Measurements from ENCODE around the gene TPPP.
"Not testable (repeated sequence)": the region's sequence is repeated elsewhere in the genome, so short reads cannot be mapped to it uniquely, and the experiment has no call there.

TPPP gene

DNA sequence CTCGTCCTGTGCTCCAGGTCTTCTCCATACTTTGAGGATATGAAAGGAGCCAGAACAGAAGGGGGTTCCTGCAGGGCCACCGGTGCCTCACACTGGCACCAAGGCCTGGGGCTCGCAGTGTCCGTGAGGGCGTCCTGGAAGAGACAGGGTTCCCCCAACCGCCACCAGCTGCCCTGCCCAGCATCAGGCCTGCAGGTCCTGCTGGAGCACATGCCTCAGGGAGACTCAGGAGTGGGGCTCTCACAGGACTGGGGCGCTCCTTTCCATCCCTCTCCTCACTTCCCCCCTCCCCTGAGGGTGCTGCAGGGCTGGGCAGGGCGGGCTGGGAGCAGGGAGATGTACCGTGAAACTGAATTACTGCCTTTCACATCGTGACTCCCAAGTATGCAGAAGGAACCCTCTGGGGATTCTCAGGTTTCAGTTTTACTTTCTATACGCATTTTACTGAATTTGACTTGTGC, 49.3 kb downstream of the TPPP start:
- no peak for DNase-seq

DNA sequence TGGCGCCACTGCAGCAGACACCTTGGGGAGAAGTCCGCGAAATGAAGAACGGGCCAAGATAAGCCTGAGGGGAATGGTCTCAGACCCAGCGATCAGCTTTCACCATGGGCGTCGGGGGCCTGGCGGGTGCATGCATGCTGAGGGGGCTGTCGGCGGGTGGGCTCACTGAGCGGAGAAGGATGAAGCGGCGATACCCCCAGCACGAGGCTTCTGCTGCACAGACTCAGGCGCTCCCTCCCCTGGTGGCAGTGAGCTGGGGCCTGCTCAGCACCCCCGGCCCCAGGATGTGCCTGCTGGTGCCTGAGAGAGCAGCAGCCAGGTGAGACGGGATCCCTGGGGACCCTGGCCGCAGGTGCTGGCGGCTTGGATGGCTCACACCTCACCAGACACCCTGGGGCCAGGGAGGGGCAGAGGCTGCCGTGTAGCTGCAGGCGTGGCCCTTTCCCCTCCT, 49.8 kb downstream of the TPPP start:
- DNase-seq: no peak

DNA sequence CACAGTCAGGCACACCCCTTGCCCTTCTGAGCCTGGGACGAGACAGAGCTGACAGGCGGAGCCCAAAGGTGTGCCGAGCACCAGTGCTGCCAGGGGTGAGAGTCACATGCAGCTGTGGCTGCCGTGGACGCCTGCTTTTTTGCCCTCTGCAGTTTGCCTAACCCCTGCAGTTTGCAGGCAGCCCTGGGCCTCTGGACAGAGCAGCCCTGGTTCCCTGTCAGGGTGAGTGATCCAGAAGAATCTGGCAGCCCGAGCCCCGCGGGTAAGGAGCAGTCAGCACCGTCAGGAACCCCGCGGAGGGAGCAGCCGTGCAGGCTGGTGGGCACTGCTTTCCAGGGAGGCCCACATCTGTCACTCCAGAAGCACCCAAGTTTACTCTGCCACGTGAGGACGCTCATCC, 50.7 kb downstream of the TPPP start:
- DNase-seq: no peak

DNA sequence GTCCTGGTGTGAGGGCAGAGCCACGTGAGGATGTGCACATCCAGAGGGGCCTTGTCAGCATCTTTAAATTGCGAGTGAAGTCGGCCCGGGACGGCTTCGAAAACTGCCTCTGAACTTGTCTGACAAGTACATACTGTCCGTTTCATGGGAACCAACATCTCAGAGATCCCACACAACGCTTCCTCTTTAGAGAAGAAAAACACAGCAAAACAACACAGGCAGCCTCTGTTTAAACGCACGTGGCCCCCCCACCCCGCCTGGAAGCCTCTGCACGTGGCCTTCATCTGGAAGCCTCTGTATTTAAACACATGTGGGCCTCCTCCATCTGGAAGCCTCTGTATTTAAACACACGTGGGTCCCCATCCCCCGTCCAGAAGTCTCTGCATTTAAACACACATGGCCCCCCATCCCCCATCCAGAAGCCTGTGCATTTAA, 51.8 kb downstream of the TPPP start:
- no peak for DNase-seq

DNA sequence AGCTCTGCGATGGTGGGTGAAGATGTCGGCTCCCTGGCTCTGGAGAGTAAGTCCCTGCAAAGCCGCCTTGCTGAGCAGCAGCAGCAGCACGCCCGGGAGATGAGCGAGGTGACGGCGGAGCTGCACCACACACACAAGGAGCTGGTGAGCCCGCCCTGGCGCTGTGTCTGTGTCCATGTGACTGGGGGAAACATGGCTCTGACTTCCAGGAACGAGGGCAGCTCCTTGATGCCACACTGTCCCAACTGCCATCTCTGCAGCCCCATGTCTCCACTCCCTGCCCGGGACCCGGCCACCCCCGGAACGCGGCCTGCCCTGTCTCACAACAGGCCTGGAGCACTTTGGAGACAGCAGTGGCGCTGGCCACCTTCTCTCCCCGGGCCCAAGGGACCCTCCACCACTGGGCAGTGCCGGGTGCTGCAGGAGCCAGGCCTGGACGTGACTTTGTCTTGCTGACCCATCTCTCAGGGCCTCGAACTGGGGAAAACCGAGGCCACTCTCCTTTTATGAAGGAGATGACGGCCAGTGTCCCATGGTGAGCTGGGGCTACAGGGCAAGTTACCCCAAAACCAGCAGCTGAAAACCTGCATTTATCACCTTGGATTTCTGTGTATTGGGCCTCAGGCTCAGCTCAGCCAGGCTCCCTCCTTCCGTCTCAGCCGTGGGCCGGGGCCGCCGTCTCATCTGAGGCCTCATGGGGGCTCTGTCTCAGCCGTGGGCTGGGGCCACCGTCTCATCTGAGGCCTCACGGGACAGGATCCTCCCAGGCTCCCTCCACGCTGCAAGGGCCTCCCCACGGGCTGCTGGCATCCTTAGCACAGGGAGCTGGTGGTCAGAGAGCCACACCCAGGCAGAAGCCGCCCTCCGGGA, 52.5 kb downstream of the TPPP start:
- no peak for DNase-seq

DNA sequence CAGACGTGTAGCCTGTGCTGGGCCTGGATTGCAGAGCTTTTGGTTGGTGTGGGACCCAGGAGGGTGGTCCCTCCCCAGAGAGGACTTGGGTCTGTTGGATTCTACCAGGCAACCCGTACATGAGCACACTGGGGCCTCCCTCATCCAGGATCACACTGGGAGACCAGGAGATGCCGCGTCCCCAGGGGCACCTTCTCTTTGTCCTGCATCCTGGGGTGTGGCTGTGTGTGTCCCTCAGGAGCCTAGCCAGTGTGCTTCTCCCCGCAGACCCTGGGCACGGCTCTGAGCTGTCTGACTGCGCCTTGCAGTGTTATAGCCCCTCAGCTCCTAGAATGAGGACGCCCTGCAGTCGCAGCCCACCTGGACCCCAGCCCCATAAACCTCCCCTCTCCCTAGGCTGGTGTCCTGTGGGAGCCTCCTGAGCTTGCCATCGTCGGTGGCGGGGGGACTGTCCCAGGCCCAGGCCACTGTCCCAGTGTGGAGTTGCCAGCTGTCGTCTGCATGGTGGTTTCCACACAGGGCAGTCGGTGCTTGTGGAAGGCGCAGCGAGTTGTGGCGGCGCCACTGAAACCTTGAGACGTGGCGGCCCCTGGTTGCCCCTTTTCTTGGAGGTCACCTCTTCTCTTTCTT, 53.5 kb downstream of the TPPP start:
- DNase-seq: no peak

DNA sequence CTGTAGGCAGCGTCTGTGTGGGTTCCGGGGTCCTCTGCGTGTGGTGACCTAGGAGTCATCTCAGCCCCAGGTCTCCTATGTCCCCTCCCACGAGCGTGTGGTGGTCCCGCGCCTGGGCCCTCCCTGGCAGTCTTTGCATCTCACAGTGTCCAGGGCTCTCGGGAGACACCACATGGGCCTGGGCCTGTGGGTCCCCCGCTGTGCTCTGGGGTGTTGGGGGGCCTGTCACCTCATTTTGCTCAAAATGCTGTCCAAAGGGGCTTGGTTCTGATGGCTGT, 54.0 kb downstream of the TPPP start:
- DNase-seq: no peak

DNA sequence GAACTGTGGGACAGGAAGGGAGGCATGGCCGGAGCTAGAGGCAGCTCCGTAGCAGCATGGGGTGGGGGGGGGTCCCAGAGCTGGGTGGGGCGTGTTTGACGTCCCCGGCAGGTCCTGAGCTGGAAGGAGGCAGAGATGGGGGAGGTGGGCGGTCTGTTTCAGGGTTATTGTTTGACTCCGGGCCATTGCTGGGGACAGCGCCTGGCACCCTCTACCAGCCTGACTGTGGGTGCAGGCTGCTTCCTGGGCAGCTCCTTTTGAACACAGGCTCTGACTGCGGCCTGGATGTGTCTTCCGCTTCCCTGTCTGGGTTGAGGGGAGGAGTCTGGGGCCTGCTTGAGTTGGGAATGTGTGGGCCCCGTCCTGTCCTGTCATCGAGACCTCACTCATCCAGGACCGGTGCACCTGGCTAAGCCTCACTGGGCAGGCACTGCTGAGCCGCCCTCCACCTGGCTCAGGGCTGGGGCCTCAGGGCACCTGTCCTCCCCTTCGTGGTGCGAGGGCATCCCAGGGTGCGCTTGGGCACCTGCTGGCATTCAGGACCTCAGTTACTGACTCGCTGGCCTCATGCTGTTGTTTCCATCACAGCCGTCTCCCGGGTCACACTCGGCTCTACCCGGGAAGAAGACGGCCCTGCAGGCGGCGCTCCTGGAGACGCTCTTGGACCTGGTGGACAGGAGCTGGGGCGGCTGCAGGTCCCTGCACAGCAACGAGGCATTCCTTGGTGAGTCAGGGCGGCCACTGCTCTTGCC, 54.5 kb downstream of the TPPP start:
- no peak for DNase-seq

DNA sequence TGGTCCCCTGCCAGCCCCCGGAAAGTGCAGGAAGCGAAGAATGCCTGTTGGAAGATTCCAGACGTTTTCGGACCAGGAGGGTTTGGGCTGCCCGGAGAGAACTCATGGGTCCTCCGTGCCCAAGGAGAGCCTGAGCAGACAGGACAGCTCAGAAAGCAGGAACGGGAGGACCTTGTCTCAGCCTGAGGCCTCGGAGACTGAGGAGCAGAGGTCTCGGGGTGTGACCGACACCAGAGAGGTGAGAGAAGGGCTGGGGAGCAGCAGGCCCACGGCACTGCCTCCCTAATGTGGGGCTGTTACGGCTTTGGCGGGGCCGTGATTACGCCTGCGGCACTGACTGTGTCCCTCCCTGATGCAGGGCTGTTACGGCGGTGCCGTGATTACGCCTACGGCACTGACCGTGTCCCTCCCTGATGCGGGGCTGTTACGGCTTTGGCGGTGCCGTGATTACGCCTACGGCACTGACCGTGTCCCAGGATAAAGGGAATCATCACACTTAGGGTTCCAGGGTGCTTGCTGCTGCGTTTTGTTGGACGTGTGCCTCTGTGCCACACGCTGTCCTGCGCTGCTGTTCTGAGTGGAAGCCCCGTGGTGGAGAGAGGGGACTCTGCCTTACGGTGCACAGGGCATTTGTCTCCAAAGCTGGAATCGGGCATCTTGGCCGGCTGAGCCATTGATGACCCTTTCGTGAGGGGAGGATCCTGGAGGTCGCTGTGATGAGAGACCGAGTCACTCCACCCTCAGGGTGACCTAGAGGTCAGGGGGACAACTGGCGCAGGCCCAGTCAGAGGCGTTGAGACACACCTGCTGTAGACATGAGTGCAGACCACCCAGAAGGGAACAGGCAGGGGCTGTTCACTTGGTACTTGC, 55.3 kb downstream of the TPPP start:
- DNase-seq: no peak

DNA sequence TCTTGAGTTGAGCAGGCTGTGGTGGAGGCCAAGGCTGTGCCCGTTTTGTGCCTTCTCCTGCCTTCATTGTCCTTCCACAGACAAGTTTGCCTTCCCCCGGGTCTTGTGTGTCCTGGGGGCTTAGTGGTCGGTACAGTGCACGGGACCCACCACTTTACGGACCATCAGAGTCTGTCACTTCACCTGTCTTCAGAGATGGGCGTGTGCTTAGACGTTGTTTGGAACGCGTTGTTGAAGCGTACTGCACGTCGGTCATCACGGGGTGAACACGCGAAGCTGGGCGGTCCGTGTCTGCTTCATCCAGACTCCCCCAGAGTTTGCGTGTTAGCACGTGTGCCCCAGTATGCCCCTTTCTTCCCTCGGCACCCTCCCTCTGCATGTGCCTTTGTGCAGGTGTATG, 56.2 kb downstream of the TPPP start:
- DNase-seq: no peak

DNA sequence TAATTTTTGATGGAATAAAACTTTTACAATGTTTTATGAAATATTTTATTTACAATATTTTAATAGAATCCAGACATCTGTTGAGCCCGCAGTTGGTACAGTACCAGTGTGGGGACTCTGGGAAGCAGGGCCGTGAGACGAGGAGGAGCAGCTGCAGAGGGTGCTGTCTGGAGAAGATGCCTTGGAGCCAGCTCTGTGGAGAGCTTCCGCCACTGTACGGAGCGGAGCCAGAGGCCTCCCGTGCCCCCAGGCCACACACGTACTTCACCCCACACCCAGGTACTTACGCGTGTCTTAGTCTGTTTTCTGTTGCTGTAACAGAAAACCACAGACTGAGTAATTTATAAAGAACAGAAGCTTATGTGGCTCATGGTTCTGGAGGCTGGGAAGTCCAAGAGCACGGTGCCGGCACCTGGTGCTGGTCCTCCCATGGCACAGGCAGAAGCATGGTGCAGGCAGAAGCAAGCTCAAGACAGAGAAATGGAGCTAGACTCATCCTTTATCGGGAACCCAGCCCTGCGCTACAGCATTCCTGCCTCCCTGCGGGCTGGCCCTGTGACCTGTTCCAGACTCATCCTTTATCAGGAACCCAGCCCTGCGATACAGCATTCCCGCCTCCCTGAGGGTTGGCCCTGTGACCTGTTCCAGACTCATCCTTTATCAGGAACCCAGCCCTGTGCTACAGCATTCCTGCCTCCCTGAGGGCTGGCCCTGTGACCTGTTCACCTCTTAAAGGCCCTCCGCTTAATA, 57.7 kb downstream of the TPPP start:
- DNase-seq: no peak

DNA sequence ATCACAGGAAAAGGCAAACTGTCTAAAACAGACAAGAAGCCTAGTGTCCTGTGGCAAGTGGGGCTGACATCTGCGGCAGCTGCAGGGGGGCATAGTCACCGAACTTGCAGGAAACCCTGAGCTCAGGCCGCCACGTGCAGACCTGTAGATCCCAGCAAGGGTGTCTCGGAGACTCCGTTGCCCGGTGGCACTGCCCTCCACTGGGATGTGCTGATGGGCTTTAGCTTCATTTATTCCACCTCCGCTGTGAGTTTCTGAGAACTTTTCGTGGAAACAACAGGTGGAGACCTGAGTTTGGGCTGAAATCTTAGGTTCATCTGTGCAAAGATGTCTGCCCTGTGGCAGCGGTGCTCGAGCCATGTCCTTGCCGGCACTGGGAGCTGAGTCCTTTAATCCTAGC, 59.0 kb downstream of the TPPP start:
- DNase-seq: no peak

DNA sequence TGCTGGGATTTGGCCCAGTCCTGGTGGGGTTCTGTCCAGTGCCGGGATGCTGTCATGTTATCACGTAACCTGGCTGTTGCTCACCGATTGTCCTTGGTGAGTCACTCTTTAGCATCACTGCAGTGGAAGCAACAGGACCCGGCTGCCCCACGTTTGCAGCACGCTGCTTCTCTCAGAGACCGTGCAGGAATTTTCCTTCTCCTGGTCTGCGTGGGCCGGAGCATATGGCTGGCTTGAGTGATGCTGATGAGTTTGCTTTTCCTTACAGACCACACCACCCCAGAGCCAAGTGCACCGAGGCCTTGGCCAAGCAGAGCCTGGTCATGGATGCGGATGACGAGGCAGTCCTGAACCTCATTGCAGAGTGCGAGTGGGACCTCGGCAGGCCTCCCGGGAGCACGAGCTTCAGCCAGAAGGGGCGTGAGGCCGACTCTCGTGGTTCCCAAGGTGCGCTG, 59.6 kb downstream of the TPPP start:
- peak; percentile 30 for DNase-seq

DNA sequence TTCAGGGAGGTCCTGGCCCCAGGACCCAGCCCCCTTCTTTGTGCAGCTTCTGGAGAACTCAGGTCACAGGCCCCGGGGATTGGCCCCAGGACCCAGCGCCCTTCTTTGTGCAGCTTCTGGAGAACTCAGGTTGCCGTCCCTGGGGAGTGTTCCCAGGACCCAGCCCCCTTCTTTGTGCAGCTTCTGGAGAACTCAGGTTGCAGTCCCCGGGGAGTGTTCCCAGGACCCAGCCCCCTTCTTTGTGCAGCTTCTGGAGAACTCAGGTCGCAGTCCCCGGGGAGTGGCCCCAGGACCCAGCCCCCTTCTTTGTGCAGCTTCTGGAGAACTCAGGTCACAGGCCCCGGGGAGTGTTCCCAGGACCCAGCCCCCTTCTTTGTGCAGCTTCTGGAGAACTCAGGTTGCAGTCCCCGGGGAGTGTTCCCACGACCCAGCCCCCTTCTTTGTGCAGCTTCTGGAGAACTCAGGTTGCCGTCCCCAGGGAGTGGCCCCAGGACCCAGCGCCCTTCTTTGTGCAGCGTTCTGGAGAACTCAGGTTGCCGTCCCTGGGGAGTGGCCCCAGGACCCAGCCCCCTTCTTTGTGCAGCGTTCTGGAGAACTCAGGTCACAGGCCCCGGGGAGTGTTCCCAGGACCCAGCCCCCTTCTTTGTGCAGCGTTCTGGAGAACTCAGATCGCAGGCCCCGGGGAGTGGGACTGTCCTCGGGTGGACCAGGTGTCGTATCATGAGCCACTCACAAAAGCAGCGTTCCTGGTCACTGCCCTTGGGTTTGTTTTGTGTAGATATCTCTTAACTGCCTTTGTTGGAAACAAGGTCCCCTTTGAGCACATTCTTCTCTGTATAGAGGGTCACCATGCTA, 64.6 kb downstream of the TPPP start:
- DNase-seq: not testable (repeated sequence)

DNA sequence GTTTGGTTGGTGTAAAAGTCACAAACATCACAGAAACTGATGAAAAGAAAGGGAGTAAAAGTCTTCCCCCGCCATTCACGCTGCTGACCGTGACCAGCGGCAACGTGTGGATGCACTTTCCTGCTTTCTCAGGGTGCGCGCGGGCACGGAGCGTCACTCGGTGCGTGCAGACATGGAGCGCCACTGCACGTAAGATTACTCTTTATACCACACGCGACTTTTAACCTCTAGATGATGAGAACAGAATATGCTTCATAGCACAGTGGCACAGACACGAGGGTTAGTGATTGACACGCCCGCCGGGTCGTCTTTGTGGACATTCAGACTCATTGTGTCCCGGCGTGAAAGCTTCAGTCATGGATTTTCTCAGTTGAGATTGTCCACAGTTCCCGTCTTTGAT, 65.3 kb downstream of the TPPP start:
- no peak for DNase-seq

DNA sequence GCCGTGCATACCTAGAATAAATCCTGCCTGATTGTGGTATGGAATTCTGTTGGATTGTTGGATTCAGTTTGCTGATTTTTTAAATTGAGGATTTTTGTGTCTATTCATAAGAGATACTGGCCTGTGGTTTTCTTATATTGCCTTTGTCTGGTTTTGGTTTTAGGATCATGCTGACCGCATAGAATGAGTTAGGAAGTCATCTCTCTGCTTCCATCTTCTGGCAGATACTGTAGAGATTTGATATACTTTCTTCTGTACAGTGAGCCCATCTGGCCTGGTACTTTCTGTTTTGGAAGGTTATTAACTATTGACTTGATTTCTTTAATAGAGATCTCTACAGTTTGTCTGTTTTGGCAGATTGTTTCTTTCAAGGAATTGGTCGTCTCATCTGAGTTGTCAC, 66.3 kb downstream of the TPPP start:
- no peak for DNase-seq

DNA sequence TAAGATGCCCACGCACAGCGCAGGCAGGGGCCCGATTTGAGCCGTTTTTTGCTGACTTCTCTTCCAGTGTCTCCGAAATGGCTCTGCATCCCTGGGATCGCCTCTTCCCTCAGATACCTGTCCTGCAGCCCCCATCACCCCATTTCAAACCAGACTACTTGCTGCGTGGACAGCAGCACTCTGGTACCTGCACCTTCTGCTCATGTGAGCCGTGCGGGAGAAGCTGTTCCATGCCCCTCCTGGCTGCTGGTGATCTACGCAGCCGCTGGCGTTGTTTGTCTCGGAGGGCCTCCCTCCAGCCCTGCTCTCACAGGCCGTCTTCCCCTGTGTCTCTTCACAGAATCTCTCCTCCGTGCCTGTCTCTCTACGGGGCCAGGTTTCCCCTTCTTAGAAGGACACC, 67.6 kb downstream of the TPPP start:
- no peak for DNase-seq

DNA sequence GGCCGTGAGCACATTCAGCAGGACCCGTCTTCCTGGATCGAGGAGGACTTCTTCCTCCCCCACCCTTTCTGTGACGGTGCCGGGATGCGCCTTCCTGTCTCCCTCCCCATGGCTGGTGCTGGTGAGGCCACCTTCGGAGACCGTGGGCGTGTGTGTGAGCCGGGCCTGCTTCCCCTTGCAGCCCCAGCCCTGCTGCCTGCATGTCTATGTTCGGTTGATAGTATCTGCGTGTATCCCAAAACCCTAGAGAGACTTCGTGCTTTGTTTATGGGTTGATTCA, 68.3 kb downstream of the TPPP start:
- no peak for DNase-seq

DNA sequence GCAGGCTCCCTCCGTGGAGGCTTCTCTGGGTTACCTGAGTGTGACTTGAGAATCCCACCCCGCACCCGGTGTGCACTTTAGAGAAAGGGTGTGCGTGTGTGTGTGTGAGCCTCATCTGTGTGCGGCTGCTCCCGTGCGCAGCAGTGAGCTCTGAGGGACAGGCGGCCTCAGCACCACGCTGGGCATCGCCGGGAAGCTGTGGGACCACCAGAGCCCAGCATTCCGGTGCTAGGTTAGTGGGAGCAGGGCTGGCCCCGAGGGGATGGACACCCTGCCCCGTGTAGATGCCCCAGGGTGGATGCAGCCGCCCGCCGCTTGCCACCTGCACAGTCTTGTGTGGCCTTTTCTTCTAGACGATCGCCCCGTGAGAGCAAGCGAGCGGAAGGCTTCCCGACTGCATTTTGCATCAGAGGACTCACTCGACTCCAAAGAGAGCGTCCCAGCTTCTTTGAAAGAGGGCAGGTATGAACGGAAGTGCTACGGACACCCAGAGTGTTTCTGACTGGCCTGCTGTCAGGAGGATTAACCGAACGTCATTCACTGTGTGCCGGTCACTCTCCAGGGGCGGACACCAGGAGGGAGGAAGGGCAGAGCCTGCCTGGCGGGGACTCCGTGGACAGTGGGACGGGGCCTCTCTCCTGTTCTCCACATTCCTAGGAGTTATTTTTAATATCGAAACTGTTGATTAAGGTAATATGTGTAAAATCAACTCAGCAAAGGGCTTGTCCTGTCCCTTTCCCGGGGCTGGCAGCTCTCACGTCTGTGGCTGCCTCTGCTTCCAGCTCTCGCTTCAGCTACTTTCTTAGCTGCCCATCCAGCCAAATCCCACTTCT, 68.8 kb downstream of the TPPP start:
- DNase-seq: no peak

DNA sequence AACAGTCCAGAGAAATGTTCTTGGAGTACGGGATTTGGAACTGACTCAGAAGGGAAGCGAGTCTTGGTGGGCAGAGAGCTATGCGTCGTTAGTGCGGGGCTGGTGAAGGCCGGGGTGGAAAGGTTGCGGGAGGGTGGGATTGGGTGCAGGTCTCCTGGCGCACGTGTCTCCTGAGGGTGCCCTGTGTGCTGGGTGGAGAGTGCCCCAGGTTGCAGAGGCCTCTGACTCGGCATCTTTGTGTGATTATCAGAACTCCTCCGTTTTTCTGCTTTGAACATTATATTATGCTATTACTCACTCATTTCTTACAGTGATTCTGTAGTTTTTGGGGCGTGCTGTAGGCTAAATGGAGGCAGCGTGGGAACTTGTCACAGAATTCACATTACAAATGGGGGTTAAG, 69.6 kb downstream of the TPPP start:
- no peak for DNase-seq
